Vagina (tissue), 2 donors: ENCODE measurements around the gene SPIB.

Experiments
- POLR2A ChIP-seq, 2 donors: fragments of 450-650 bp; IDR thresholded peaks; one replicate each; pipeline ENCODE4 v1.6.1; 2017; ENCODE audit warnings: antibody characterized with exemption in 2 of 2, mild to moderate bottlenecking in 2 of 2, moderate library complexity in 2 of 2
- POLR2AphosphoS5 ChIP-seq, 2 donors: sonication (generic); formaldehyde crosslinking; IDR thresholded peaks; one replicate each; pipeline ENCODE4 v1.9.0; 2017; ENCODE audit warnings: antibody characterized with exemption in 2 of 2, mild to moderate bottlenecking in 2 of 2, low read depth in 1 of 2; ENCODE audit not compliant: insufficient read depth in 1 of 2
- TF ChIP-seq, protein P1 (sequence below), 3 experiments: fragments of 450-650 bp in 2 of 3; fragments of 200-600 bp in 1 of 3; sonication (generic) in 1 of 3; IDR thresholded peaks; one replicate each; pipeline ENCODE4 v1.5.1; 2017 to 2019; ENCODE audit warnings: antibody characterized with exemption in 3 of 3, mild to moderate bottlenecking in 2 of 3, moderate library complexity in 2 of 3

DNA sequence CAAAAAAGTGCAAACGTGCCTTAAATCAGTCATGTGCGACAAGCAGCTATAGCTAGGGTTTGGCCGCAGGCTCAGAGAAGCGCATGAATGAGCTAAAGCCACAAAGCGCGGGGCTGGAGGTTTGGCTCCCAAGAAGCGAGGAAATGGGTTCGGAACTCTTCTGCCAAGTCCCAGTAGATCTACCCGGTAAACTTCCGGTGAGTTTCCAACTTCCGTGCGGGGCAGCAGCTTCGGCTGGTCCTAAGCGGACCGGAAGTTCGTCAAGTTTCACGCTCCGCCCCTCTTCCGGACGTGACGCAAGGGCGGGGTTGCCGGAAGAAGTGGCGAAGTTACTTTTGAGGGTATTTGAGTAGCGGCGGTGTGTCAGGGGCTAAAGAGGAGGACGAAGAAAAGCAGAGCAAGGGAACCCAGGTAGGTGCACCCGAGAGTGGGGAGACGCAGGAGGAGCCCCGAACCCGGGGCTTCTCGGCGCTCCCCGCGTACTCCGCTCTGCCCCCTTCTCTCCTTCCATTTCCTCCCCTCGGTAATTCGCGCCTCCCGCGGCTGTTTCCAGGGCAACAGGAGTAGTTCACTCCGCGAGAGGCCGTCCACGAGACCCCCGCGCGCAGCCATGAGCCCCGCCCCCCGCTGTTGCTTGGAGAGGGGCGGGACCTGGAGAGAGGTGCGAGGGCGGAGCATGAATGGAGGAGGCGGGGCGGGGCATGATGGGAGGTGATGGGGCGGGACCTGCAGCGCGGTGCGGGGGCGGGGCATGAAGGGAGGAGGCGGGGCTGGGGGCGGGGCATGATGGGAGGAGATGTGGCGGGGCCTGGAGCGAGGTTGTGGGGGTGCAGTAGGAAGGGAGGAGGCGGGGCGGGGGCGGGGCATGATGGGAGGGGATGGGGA, 42.3 kb upstream of the SPIB start, which contains the start of gene NR1H2:
- TF ChIP-seq, protein P1, sequence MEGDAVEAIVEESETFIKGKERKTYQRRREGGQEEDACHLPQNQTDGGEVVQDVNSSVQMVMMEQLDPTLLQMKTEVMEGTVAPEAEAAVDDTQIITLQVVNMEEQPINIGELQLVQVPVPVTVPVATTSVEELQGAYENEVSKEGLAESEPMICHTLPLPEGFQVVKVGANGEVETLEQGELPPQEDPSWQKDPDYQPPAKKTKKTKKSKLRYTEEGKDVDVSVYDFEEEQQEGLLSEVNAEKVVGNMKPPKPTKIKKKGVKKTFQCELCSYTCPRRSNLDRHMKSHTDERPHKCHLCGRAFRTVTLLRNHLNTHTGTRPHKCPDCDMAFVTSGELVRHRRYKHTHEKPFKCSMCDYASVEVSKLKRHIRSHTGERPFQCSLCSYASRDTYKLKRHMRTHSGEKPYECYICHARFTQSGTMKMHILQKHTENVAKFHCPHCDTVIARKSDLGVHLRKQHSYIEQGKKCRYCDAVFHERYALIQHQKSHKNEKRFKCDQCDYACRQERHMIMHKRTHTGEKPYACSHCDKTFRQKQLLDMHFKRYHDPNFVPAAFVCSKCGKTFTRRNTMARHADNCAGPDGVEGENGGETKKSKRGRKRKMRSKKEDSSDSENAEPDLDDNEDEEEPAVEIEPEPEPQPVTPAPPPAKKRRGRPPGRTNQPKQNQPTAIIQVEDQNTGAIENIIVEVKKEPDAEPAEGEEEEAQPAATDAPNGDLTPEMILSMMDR (IDR thresholded peaks at IDR 0.05) = no peak
- TF ChIP-seq POLR2A (IDR thresholded peaks at IDR 0.05) (peak in 1 of 2 donors; percentile 59), POLR2AphosphoS5 (IDR thresholded peaks at IDR 0.05; ENCODE audit: insufficient read depth in 1 of 2, low read depth in 1 of 2) (peak; percentile 97 to 99)
